Vagina (tissue), 2 donors: ENCODE data around the gene PAQR5.

Experiments used
- CTCF ChIP-seq, 3 experiments: fragments of 450-650 bp in 2 of 3; fragments of 200-600 bp in 1 of 3; sonication (generic) in 1 of 3; IDR thresholded peaks; one replicate each; pipeline ENCODE4 v1.5.1; 2017 to 2019; ENCODE audit warnings: antibody characterized with exemption in 3 of 3, mild to moderate bottlenecking in 2 of 3, moderate library complexity in 2 of 3
- POLR2A ChIP-seq, 2 donors: fragments of 450-650 bp; IDR thresholded peaks; one replicate each; pipeline ENCODE4 v1.6.1; 2017; ENCODE audit warnings: antibody characterized with exemption in 2 of 2, mild to moderate bottlenecking in 2 of 2, moderate library complexity in 2 of 2

- TF ChIP-seq POLR2A (IDR thresholded peaks at IDR 0.05) (no peak), CTCF (IDR thresholded peaks at IDR 0.05) (no peak)
These were observed 9.2 kb upstream of the PAQR5 start for GRCh38 chr15:69289342-69290146.
